ENCODE measurements around the gene UNKL.
"Not testable (repeated sequence)": the region's sequence is repeated elsewhere in the genome, so short reads cannot be mapped to it uniquely, and the experiment has no call there.

Gene UNKL

GRCh38 chr16:1445518-1446203 lies 31.2 kb upstream of the UNKL start:
- DNase-seq: no peak

DNA sequence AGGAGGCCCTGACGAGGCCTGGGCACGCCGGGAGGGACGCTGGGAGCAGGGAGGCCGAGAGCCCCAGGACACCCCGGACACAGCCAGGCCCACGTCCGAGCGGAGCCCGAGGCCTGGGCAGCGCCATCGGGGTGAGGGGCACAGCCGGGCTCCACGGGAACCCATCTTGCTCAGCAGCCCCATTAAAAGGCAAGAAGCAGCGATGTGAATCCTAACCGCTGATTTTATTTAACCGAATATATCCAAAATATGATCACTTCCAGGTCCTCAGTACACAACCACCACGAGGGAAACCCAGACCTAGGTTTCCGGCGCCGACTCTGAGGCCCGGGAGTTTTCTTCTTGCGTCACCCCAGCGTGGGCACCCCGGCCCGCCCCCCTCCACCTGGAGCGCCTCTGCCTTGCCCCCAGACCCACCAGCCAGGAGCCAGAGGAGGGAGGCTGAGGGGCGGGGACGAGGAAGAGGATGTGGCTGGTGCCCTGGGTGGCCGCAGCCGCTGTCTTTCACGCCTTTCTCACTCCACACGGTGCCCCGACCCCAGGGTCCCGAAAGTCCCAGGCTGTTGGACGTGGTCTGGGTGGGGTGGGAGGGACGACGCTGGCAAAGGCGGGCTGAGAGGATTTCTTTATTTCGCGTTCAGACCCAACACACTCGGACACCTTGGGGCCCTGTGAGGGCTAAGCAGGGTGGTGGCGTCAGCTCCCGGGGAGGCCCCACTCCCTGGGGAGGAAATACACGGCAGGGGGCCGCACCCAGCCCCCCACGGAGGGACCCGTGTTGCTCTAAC lies 30.4 kb upstream of the UNKL start:
- DNase-seq: no peak

DNA sequence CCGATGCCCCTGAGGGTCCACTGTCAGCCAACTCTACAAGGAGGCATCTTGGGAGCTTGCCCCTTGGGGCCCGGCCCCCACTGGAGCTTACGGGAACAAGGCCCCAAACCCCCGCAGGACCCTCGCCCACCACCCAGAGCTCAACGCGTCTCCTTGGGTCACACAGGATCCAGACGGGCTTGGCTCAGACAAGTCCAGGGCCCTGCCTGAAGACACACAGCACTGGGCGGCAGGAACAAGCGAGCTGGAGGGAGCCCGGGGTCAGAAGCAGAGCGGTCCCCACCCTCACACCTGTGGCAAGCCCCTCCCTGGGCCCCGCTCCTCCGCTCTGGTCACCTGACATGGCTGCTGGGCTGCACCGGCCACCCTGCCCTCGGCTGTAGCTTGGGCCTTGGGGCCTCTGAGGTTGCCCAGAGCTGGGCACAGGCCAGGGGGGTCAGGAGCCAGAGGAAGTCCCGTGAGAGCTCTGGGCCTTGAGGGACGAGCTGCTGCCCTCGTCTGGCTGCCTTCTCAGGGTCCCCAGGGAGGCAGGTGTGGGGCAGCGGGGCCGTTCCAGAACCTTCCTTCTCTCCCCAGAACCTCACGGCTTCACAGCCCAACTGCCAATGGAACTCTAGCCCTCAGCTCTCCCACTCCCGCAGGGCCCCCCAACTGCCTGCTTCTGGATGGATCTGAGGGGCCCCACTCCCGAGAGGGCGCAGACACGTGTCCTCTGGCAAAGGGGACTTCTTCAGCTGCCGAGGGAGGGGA lies 29.7 kb upstream of the UNKL start, which contains the start of gene CCDC154:
Gene CCDC154, minus strand, starts transcription at position 577 of the 750 bp plus-strand sequence. Its CDS starts 234 bp downstream, at position 343.
- DNase-seq: no peak

GRCh38 chr16:1443403-1443973 lies 29.0 kb upstream of the UNKL start:
- DNase-seq: no peak

- no peak for DNase-seq
Observed at GRCh38 chr16:1442697-1443096, 28.2 kb upstream of the UNKL start.

DNA sequence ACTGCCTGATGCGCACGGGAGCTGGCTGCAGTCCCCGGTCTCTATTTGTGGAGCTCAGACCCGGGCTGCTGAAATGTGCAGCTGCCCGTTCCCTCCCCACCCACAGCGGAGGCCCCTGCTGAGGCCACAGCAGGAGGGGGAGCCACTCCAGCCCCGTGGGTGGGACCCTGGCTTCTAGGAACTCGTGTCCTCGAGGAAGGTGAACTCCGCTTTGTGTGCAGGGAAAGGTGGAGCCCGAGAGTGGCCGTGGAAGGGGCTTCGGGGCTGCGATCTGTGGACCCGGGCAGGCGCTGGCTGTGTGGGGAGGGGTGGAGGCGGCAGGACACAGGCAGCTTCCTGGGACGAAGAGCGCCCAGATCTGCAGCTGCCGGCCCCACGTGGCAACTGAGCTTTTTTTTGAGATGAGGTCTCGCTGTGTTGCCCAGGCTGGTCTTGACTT lies 26.9 kb upstream of the UNKL start:
- DNase-seq: no peak

DNA sequence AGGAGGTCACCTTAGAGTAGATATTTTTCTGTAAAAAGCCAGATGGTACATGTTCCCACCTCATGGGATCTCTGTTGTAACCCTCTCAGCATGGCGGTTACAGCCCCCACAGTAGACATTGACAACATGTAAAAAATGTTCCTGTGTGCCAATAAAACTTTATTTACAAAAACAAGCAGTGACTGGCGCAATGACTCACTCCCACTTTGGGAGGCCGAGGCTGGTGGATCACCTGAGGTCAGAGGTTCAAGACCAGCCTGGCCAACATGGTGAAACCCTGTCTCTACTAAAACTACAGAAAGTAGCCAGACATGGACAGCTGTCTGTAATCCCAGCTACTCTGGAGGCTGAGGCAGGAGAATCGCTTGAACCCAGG lies 25.2 kb upstream of the UNKL start:
- DNase-seq: not testable (repeated sequence)

DNA sequence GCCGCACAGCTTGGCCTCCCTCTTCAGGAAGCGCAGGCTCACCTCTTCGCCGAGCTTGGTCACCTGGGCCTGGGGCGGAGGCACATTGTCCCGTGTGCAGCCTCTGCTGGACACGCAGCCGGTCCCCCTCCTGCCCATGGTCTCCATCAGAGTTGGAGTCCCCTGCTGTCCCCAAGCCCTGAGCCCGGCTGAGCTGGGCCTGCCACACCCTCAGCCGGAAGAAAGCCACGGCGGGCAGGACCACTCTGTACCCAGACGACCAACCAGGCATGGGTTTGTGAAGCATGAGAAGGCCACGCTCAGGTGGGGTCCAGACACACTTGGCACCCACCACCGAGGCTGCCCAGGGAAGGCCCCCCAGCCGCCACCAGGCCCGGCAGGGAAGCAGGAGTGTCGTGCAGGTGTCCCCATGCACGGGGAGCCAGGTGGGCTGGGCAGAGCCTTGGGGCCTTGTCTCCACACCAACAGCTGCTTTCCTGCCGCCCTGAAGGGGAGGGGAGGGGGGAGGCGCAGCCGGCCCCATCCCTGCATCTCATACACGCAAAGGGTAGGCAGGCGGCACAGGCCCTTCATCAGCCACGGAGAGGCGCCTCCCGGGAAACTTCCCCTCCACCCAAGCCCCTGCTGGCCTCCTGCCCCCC lies 24.7 kb upstream of the UNKL start:
- DNase-seq: no peak

GRCh38 chr16:1438229-1439057 lies 23.9 kb upstream of the UNKL start:
- DNase-seq: no peak

DNA sequence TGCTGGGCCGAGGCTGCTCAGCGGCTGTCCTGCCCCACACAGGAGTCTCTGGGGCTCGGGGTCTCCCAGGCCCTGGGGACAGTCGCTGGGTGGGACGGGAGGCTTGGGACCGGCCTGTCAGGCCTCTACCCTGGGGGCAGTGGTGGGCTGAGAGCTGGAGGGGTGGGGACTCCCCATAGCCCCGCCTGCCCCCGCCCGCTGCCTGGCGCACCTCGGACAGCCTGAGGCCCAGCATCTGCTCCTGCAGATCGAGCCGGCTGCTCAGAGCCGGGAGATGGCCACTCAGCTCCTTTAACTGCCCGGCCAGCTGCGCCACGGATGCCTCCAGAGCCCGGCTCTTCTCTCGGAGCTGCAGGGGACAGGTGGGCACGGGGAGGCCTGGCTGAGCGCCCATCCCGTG lies 23.1 kb upstream of the UNKL start:
- DNase-seq: no peak

GRCh38 chr16:1436731-1437355 lies 22.3 kb upstream of the UNKL start:
- DNase-seq: no peak

- no peak for DNase-seq
Observed at GRCh38 chr16:1435921-1436697, 21.6 kb upstream of the UNKL start.

DNA sequence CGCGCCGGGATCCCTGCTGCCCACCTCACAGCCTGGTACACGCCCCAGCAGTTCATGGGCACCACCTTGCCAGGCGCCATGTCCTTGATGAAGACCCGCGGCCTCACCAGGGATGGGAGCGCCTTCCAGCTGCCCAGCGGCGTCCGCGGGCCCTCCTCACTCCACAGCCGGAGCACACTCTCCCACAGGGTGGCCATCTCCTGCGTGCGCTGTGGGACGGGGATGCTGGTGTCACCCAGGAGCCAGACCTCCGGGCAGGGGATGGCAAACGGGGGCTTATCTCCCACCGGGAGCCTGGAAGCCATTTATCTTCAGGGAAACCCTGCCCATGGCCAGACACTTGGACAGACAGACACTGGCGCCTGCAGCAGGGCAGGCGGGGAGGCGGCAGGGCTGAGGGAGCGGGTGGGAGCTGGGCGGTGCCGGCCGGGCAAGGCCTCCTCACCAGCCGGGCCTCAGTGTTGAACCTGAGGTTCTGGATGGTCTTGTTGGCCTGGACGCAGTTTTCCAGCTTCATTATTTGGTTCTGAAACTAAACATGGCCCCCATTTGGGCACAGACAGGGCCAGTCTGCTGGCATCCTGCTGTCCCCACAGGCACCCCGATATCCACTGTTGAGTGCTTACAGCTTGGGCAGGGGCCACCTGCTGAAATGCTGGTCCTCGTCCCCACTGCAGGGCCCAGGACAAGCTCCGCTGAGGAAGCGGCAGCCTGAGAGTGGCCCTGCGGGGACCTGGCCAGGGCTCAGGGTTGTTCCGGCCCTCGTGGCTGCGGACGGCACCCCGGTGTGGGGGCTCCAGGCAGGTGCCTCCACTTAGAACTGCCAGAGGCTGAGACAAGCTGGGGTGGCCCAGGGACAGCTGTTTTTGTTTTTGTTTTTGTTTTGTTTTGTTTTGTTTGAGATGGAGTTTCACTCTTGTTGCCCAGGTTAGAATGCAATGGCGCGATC lies 20.4 kb upstream of the UNKL start:
- DNase-seq: no peak

DNA sequence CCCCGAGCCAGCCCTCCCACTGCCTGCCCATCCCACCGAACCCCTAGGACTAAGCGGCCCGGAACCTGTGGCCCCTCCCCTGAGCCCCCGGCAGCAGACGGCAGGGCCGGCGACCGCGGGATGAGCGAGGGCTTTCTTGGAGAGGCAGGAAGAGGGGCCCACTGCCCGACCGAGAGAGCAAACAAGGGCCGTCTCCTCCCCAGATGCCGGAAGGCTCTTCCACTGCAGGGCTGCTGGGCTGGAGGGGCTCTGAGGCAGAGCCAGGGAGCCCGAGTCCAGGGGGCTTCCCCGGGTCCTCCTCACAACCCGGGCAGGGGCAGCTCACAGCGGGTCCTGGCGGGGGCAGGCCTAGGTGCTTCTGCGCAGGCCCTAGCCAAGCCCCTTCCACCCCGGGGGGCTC lies 19.3 kb upstream of the UNKL start:
- DNase-seq: no peak

- DNase-seq: no peak
Observed at GRCh38 chr16:1433263-1433560, 18.7 kb upstream of the UNKL start.

DNA sequence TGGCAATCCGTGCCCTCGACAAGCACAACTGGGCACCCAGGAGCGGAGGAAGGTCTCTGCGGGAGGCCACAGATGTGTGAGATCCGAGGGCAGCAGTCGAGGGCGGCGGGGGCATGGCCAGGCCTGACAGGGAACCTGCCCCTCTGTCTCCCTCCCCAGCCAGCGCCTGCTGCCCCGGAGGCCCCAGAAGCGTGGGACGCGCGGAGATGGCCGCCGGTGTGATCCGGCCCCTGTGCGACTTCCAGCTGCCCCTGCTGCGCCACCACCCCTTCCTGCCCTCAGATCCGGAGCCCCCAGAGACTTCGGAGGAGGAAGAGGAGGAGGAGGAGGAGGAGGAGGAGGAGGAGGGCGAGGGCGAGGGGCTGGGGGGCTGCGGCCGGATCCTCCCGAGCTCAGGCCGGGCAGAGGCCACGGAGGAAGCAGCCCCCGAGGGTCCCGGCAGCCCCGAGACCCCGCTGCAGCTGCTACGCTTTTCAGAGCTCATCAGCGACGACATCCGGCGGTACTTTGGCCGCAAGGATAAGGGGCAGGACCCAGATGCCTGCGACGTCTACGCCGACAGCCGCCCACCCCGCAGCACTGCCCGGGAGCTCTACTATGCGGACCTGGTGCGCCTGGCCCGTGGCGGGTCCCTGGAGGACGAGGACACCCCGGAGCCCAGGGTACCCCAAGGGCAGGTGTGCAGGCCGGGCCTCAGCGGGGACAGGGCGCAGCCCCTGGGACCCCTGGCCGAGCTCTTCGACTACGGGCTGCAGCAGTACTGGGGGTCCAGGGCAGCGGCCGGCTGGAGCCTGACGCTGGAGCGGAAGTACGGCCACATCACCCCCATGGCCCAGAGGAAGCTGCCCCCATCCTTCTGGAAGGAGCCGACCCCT lies 18.1 kb upstream of the UNKL start:
- DNase-seq: no peak

DNA sequence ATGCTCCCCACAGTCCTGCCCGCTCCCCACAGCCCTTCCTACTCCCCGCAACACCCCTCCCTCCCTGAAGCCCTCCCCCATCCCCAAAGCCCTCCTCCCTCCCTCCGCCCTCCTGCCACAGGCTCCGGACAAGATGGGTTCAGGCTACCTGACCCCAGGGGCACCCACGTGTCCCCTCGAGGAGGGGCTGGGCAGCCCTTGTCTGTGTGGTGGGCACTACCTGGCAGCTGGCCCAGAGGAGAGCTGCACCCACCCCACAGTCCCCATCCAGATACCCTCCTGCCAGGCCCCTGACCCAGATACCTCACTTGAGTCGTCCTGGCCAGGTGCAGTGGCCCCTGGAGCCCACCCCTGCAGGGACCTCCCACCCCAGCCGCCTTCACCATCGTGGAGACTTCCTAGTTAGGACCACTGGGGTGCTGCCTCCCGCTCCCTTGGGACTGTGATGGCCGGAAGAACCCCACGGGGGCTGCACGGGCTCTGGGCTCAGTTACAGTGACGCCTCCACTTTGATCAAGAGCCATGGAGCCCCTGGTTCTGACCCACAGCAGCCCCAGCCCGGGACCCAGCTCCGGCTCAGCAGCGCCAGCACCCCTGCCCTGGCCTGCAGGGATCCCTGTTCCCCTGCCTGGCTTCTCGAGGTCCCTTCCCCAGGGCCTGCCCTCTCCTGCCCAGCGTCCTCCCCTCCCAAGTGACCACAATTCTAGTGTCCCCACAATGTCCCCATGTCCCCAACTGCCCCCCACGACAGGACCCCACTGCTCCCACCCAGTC lies 17.2 kb upstream of the UNKL start:
- no peak for DNase-seq
